Cardiac muscle cell (in vitro differentiated cells and primary cell): ENCODE data around the gene TFG. TPM values are rescaled to one million over a fixed set of nuclear protein-coding genes. Genes with fewer than 3 reads are reported as not detected.
A peak's percentile ranks its signal among the peaks of the same experiment; 100 is the strongest.

Source experiments
- DNase-seq, 2 donors: peaks; one replicate each; pipeline versions ENCODE4 v3.0.0 to v3.0.0-alpha.2; 2010 to 2017; ENCODE audit warnings: low read depth in 1 of 2, low spot score in 1 of 2
- H3K27ac ChIP-seq: fragments of 200-600 bp; sonication (generic); 2 replicates; pipeline ENCODE4 v1.5.1; 2016
- H3K27me3 ChIP-seq: fragments of 200-600 bp; sonication (generic); 2 replicates; pipeline ENCODE4 v1.6.0; 2016; ENCODE audit warnings: control low read depth
- H3K36me3 ChIP-seq: fragments of 200-600 bp; sonication (generic); 2 replicates; pipeline ENCODE4 v1.5.1; 2016; ENCODE audit warnings: control low read depth
- H3K4me1 ChIP-seq: fragments of 200-600 bp; sonication (generic); 2 replicates; pipeline ENCODE4 v1.8.1; 2017; ENCODE audit warnings: low read depth, mild to moderate bottlenecking, mixed run types
- H3K4me3 ChIP-seq: fragments of 200-600 bp; sonication (generic); 2 replicates; pipeline ENCODE4 v1.5.1; 2016; ENCODE audit warnings: mild to moderate bottlenecking
- H3K9me3 ChIP-seq: fragments of 200-600 bp; sonication (generic); 2 replicates; pipeline ENCODE4 v1.5.1; 2017; ENCODE audit warnings: low read depth, mild to moderate bottlenecking, control low read depth
- polyA plus RNA-seq: library from polyadenylated mRNA; unstranded; fragments of >200 nt; fragmentation: Nextera tagmentation; extraction: Ambion mirVana; gene quantifications from 2 replicates; pipeline ENCODE4 v1.2.1, GENCODE V29; 2016
- total RNA-seq: library from RNA; depleted of rRNA; stranded (reverse); fragments of >200 nt; gene quantifications from 2 replicates; pipeline ENCODE4 v1.2.3, GENCODE V29; 2016
- TF ChIP-seq, protein P1 (sequence below): IDR thresholded peaks from 2 replicates; pipeline ENCODE4 v1.5.1; 2012; ENCODE audit warnings: low read depth, mild to moderate bottlenecking, low read length

The TFG gene
- total and polyA plus RNA-seq, 2 experiments from 2014 or later = 136 to 365 TPM

DNA sequence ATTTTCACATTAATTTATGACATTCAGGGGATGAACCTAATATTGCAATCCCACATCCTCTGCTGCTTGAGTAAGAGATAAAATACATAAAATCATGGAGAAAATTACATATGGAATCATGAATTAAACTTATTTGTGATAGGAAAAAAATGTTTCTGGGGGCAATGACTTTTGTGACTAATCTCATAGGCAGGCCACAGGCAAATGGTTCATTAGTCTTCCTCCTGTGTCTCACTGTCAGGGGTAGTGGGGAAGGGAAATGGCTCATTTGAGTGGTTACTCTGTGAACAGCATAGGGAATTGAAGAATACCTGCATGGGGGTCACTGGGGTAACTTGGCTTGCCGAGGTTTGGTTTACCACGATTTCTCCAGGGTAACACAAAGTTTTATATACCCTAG lies 72.0 kb downstream of the TFG start:
- Histone ChIP-seq H3K4me1 (no peaks in the 10 kb centered on the region), H3K27me3 (no peaks in the 10 kb centered on the region), H3K27ac (no peak overlapping the region), H3K4me3 (no peak overlapping the region), H3K9me3 (no peaks in the 10 kb centered on the region), H3K36me3 (no peaks in the 10 kb centered on the region)
- DNase-seq = no peak
- TF ChIP-seq, protein P1, sequence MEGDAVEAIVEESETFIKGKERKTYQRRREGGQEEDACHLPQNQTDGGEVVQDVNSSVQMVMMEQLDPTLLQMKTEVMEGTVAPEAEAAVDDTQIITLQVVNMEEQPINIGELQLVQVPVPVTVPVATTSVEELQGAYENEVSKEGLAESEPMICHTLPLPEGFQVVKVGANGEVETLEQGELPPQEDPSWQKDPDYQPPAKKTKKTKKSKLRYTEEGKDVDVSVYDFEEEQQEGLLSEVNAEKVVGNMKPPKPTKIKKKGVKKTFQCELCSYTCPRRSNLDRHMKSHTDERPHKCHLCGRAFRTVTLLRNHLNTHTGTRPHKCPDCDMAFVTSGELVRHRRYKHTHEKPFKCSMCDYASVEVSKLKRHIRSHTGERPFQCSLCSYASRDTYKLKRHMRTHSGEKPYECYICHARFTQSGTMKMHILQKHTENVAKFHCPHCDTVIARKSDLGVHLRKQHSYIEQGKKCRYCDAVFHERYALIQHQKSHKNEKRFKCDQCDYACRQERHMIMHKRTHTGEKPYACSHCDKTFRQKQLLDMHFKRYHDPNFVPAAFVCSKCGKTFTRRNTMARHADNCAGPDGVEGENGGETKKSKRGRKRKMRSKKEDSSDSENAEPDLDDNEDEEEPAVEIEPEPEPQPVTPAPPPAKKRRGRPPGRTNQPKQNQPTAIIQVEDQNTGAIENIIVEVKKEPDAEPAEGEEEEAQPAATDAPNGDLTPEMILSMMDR = no peak

DNA sequence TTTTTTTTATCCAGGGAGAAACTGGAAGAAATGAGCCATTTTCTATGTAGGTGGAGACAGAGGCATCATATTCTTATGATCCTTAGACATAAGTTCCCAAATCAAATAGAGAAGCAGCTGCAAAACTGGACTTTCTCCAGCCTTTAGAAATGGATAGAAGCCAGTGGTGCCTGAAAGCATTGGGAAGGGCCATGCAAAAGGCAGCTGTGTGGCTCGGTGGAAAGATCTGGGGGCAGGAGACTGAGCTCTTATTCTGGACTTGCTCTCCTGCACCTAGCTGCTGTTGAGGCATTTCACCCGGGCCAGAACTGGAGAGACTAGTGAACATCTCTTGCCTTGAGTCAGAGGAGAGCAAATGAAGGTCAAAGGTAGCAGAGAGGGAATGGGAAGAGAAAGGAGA lies 73.1 kb downstream of the TFG start:
- H3K4me1 ChIP-seq = no peaks in the 10 kb centered on the region
- no peak overlapping the region for H3K4me3 ChIP-seq
- H3K27ac ChIP-seq = no peak overlapping the region
- TF ChIP-seq, protein P1 = no peak
- H3K27me3 ChIP-seq = no peaks in the 10 kb centered on the region
- DNase-seq = no peak
- no peaks in the 10 kb centered on the region for H3K36me3 ChIP-seq
- H3K9me3 ChIP-seq = no peaks in the 10 kb centered on the region

DNA sequence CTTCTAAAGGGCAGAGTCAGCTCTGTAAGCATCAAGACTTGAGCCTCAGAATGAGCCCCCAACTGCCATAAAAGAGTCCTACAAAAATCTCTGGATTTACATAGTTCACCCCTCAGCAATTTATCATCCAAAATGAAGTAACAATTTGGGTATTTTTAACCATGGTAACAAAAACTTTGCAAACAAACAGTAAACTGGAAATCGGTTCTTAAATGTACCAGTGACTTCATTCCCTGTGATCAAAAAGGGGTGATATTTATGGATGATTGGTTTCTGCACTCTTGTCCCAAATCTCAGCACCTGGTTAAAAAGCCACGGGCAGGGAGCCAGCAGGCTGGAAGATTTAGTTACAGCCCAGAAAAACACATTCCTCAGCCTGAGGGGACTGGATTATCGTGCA lies 73.6 kb downstream of the TFG start:
- H3K36me3 ChIP-seq = no peaks in the 10 kb centered on the region
- no peaks in the 10 kb centered on the region for H3K27me3 ChIP-seq
- H3K27ac ChIP-seq = no peak overlapping the region
- TF ChIP-seq, protein P1 = no peak
- H3K4me3 ChIP-seq = no peak overlapping the region
- peak in 1 of 2 donors; percentile 5 for DNase-seq
- H3K4me1 ChIP-seq = no peaks in the 10 kb centered on the region
- H3K9me3 ChIP-seq = no peaks in the 10 kb centered on the region

DNA sequence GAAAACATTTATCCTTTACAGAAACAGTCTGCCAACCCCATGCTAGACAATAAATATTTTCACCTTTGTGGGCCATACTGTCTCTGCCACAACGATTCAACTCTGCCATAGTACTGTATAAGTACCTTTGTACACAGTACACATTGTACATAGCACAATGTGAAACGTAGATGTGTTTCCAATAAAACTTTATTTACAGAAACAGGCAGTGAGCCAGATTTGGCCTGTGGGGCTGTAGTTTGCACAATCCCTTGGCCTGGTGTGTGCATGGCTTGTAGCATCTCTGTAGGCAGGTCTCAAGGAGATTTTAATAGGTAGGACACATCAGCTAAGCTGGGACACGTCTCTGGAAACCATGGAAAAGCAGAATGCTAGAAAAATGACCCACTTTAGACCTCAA lies 74.3 kb downstream of the TFG start:
- Histone ChIP-seq H3K27me3 (no peaks in the 10 kb centered on the region), H3K4me1 (no peaks in the 10 kb centered on the region), H3K27ac (no peak overlapping the region), H3K4me3 (no peak overlapping the region), H3K9me3 (no peaks in the 10 kb centered on the region), H3K36me3 (no peaks in the 10 kb centered on the region)
- TF ChIP-seq, protein P1 = no peak
- DNase-seq = no peak

DNA sequence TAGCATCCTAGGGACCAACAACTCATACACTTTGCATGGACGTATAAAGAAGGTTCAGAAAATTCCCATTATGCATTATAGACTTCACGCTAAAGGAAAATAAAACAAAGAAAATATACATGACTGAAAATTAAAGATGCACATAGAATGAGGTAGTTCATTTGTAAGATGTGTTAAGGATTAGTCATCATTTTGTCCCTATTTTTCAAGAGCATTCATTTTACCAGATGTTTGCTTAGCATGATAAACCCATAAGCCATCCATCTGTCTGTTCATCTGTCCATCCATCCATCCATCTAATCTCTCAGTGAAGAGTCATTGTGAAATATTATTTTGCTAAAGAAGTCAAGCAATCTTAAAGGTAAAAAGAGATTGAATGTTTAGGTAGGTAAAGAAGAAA lies 80.3 kb downstream of the TFG start:
- Histone ChIP-seq H3K36me3 (no peaks in the 10 kb centered on the region), H3K4me1 (no peaks in the 10 kb centered on the region), H3K27me3 (no peaks in the 10 kb centered on the region), H3K27ac (no peak overlapping the region), H3K4me3 (no peak overlapping the region), H3K9me3 (no peaks in the 10 kb centered on the region)
- no peak for DNase-seq
- TF ChIP-seq, protein P1 = no peak

DNA sequence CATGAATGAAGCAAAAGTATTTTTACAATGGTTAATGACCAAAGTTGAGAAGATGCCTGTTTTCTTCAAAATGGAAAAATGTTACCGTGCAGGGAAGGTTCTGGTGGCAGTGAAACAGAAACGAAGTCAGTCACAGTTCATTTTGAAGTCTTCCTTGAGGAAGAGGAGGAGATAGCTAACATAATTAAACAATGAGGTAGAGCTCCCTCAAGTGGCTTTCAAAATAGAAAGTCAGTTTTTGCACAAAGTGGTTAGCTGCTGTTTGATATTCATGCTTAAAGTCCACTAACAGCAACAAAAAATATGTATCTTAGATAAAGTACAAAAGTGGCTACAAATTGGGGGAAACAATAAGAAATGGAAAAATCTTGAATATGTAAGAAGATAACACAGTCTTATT lies 87.3 kb downstream of the TFG start:
- H3K36me3 ChIP-seq = no peaks in the 10 kb centered on the region
- peak; percentile 9 to 50 for DNase-seq
- TF ChIP-seq, protein P1 = peak; percentile 46

More for the DNA sequence above, 87.3 kb downstream of the TFG start:
- Histone ChIP-seq H3K4me3 (no peak overlapping the region), H3K27ac (no peak overlapping the region), H3K27me3 (no peaks in the 10 kb centered on the region), H3K4me1 (peaks cover 6% of the 10 kb centered on the region), H3K9me3 (no peaks in the 10 kb centered on the region)
